ENCODE data around the gene LUC7L3.

LUC7L3 gene

GRCh38 chr17:50731575-50732460 lies 12.4 kb downstream of the LUC7L3 start:
- DNase-seq, result no peak
- Histone ChIP-seq H3K27me3 (ENCODE audit: insufficient read depth, low read depth, severe bottlenecking) (no peaks in the 10 kb centered on the region), H3K9me3 (ENCODE audit: severe bottlenecking) (no peaks in the 10 kb centered on the region), H3K4me3 (ENCODE audit: low read depth, low read length) (no peak overlapping the region), H3K27ac (peak overlapping the region; percentile 5; the same call in 1 of the 2 replicates), H3K36me3 (peaks cover 45% of the 10 kb centered on the region)
- TF ChIP-seq CTCF (IDR thresholded peaks at IDR 0.05; ENCODE audit: low read depth, low read length), result no peak

- Histone ChIP-seq H3K9me3 (ENCODE audit: severe bottlenecking) (no peaks in the 10 kb centered on the region), H3K4me3 (ENCODE audit: low read depth, low read length) (no peak overlapping the region), H3K27me3 (ENCODE audit: insufficient read depth, low read depth, severe bottlenecking) (no peaks in the 10 kb centered on the region), H3K36me3 (peaks cover 67% of the 10 kb centered on the region), H3K27ac (no peak overlapping the region)
- no peak for TF ChIP-seq CTCF (IDR thresholded peaks at IDR 0.05; ENCODE audit: low read depth, low read length)
- DNase-seq, result no peak
Measured at GRCh38 chr17:50735287-50735686, 15.9 kb downstream of the LUC7L3 start.

GRCh38 chr17:50737118-50737698 lies 17.8 kb downstream of the LUC7L3 start:
- H3K36me3 ChIP-seq, result peaks cover 77% of the 10 kb centered on the region
- TF ChIP-seq CTCF (IDR thresholded peaks at IDR 0.05; ENCODE audit: low read depth, low read length), result no peak
- H3K27me3 ChIP-seq (ENCODE audit: insufficient read depth, low read depth, severe bottlenecking), result no peaks in the 10 kb centered on the region
- DNase-seq, result no peak
- H3K9me3 ChIP-seq (ENCODE audit: severe bottlenecking), result no peaks in the 10 kb centered on the region
- H3K4me3 ChIP-seq (ENCODE audit: low read depth, low read length), result no peak overlapping the region
- H3K27ac ChIP-seq, result no peak overlapping the region

- no peak overlapping the region for H3K4me3 ChIP-seq (ENCODE audit: low read depth, low read length)
- no peaks in the 10 kb centered on the region for H3K27me3 ChIP-seq (ENCODE audit: insufficient read depth, low read depth, severe bottlenecking)
- no peak for TF ChIP-seq CTCF (IDR thresholded peaks at IDR 0.05; ENCODE audit: low read depth, low read length)
- DNase-seq, result no peak
- no peak overlapping the region for H3K27ac ChIP-seq
- H3K9me3 ChIP-seq (ENCODE audit: severe bottlenecking), result no peaks in the 10 kb centered on the region
- peaks cover 91% of the 10 kb centered on the region for H3K36me3 ChIP-seq
Measured at GRCh38 chr17:50739098-50739497, 19.7 kb downstream of the LUC7L3 start.

- H3K9me3 ChIP-seq (ENCODE audit: severe bottlenecking), result no peaks in the 10 kb centered on the region
- H3K27ac ChIP-seq, result no peak overlapping the region
- DNase-seq, result no peak
Measured at GRCh38 chr17:50745631-50746030, 26.2 kb downstream of the LUC7L3 start.

More at GRCh38 chr17:50745631-50746030, 26.2 kb downstream of the LUC7L3 start:
- TF ChIP-seq CTCF (IDR thresholded peaks at IDR 0.05; ENCODE audit: low read depth, low read length), result no peak
- Histone ChIP-seq H3K27me3 (ENCODE audit: insufficient read depth, low read depth, severe bottlenecking) (no peaks in the 10 kb centered on the region), H3K36me3 (peaks cover 99% of the 10 kb centered on the region), H3K4me3 (ENCODE audit: low read depth, low read length) (no peak overlapping the region)
